ENCODE data around the gene FGF12. TPM values are rescaled to one million over a fixed set of nuclear protein-coding genes. Genes with fewer than 3 reads are reported as not detected.

Gene FGF12
- polyA plus RNA-seq, 12 donors, result 1.8 to 15.5 (median 2.8) TPM; not detected in 1

DNA sequence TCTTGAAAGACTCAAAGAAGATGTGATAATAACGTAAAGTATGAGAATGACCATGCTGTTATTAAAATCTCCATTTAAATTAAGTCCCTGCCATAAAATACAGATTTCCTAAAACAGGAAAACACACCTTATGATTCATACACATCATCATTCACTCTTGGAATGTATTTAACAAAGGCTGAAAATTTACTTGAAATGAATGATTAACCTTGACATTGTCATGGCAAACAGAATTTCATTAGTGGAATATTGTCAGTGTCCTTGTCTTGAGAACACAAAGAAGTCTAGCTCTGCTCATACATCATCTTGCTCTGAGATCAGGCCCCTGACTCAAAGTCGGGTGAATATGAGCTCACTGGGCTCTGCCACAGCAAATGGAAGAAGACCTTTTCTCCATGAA, 313.9 kb downstream of the FGF12 start:
- DNase-seq, result no peak

DNA sequence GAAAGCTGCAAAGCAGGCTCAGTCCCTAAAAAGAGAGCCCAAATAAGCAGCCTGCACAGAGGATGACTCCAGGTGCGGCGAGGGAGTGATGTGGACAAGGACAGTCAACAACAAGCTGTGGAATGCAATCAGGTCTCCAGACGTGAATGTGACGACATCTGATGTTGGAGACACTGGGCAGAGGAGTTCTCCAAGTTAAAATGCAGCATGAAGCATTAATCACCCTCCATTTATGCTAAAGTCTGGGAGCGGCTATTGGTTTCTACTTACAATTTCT, 316.7 kb downstream of the FGF12 start:
- DNase-seq, result no peak

DNA sequence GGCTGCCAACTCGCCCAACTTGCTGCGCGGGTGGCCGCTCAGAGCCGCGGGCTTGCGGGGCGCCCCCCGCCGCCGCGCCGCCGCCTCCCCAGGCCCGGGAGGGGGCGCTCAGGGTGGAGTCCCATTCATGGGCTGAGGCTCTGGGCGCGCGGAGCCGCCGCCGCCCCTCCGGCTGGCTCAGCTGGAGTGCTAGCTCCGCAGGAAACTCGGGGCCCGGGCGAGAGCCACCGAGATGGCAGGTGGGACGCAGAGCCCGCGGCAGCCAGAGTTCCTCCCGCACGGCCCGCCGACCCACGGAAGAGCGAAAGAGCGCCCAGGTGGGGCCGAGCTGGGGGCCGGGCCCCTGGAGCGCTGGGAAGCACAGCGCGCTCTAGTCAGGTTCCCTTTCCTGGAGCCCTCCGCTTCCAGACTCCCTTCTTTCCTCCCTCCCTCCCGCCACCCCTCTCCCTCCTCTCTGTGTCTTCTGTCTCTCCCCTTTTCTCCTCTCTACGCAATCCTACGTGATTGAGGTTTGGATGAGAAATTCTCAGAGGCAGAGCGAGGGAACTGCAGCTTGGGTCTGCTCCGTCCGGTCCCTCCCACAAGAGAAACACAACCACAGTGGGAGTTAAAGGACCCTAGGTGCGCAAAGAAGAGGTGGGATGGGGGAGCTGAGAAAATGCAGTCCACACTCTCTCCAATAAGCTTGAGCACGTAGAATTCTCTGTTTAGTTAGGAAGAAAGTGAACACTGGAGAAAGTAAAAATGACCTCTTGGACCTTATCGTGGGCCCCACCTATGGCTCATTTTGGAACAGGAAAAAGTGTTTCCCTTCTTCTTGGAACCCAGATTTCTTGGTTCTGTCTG, 317.3 kb downstream of the FGF12 start:
- DNase-seq, result peak; percentile 36

DNA sequence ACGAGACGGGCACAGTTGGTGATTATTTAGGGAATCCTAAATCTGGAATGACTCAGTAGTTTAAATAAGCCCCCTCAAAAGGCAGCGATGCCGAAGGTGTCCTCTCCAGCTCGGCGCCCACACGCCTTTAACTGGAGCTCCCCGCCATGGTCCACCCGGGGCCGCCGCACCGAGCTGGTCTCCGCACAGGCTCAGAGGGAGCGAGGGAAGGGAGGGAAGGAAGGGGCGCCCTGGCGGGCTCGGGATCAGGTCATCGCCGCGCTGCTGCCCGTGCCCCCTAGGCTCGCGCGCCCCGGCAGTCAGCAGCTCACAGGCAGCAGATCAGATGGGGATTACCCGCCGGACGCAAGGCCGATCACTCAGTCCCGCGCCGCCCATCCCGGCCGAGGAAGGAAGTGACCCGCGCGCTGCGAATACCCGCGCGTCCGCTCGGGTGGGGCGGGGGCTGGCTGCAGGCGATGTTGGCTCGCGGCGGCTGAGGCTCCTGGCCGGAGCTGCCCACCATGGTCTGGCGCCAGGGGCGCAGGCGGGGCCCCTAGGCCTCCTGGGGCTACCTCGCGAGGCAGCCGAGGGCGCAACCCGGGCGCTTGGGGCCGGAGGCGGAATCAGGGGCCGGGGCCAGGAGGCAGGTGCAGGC, 318.0 kb downstream of the FGF12 start:
- peak; percentile 38 for DNase-seq

DNA sequence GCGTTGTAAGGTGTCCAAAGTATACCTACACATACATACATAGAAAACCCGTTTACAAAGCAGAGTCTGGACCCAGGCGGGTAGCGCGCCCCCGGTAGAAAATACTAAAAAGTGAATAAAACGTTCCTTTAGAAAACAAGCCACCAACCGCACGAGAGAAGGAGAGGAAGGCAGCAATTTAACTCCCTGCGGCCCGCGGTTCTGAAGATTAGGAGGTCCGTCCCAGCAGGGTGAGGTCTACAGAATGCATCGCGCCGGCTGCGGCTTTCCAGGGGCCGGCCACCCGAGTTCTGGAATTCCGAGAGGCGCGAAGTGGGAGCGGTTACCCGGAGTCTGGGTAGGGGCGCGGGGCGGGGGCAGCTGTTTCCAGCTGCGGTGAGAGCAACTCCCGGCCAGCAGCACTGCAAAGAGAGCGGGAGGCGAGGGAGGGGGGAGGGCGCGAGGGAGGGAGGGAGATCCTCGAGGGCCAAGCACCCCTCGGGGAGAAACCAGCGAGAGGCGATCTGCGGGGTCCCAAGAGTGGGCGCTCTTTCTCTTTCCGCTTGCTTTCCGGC, 318.6 kb downstream of the FGF12 start:
- DNase-seq, result peak; percentile 11

DNA sequence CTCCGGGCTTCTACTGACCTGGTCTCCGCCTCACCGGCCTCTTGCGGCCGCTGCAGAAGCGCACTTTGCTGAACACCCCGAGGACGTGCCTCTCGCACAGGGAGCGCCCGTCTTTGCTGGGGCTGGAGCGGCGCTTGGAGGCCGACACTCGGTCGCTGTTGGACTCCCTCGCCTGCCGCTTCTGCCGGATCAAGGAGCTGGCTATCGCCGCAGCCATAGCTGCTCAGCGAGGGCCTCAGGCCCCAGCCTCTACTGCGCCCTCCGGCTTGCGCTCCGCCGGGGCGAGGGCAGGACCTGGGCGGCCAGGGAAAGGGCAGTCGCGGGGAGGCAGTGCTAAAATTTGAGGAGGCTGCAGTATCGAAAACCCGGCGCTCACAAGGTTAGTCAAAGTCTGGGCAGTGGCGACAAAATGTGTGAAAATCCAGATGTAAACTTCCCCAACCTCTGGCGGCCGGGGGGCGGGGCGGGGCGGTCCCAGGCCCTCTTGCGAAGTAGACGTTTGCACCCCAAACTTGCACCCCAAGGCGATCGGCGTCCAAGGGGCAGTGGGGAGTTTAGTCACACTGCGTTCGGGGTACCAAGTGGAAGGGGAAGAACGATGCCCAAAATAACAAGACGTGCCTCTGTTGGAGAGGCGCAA, 319.2 kb downstream of the FGF12 start:
- DNase-seq, result peak; percentile 32

DNA sequence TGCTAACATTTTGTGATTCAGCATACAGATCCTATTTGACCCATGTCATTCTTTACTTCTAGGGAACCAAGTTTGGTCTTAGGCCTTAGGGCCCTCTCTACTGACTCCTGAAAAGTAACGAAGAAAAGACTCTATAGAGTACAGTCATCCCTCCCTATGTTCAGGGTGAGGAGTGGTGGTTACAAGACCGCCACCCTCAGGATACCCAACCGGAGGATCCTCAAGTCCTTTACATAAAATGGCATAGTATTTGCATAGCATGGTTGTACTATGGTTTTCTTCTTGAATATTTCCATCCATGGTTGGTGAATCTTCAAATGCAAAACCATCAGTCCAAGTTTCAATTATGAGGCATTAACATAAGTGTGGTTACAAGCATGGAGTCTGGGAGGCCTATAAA, 327.6 kb downstream of the FGF12 start:
- no peak for DNase-seq

DNA sequence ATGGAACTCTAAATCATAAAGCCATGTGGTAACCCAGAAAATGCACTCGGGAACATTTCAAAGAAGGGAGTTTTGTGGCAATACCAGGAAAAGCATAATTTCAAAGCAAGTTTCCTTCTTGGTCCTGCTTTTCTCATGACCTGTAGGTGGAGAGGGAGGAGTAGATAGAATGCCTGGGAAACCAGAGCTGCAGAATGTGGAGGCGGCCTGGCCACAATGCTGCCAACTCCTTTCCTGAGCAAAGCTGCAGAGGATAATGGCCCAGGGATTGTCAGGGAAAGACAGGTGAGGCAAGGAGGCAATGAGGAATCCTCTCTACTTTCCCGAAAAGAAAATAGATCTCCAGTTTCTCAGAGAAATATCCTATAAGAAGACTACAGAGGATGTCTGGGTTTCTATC, 330.3 kb downstream of the FGF12 start:
- no peak for DNase-seq

DNA sequence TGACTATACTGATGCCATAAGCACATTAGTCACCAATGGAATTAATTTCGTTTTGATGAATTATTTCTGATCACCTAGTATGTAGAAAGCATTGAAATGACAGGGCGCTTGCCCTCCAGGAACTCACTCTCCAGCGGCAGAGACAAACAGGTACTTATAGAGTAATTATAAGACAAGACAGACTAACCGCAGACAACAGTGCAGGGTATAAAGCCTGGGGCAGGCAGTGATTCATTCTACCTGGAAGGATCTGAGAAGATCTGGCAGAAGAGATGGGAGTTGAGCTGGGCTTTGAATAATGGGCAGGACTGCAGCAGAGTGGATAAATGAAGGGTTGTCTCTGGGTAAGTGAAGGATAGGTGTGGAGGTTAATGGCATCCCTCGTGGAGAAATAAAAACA, 331.8 kb downstream of the FGF12 start:
- no peak for DNase-seq

DNA sequence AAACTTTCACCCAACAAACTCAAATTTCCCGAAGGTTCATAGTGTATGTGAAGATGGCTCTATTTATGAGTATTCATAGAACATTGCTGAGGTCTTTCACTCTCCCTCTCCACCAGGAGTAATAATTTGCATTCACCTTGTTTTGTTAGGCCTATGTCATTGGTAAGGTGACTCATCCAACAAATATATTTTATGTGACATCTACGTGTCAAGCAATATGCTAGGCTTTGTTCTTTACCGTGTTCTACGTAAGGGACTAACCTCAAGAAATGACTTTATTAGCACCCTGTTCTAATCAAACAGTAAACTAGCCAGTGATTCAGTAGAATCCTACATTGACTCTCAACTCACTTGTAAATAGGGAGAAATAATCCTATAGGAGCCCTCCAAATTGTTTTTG, 334.4 kb downstream of the FGF12 start:
- no peak for DNase-seq

DNA sequence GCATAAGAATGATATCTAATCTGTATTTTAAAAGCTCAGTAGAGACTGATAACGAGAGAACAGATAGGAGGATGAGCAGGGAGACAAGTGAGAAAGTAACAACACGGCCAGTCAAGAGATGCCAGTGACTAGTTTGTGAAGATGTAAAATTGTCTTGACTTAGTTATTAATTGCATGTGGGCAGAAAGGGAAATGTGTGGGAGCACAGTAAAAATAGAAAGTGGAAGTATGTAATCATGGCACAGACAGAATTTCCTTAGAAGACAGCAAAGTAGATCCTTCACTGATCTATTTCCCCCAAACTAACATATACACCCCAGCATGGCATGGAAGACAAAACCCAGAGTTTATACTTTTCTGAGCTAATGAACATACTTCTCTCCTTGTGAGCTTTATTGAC, 344.5 kb downstream of the FGF12 start:
- DNase-seq, result no peak

DNA sequence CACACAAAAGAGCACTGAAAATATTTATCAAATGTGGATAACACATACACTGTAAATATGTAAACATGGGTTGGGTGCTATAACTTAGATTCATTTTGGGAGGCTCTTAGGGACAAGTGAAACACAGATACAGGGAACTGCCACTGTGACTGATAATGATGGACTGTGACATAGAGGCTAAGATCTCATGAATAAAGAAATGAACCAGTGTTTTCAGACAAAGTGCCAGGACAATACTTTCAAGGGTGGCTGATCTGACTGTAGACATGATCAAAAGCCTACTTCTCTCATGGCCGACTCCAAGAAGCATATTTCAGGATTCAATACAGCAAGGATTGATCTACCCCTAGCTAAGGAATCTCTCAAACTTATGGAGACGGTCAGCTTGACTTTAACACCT, 353.8 kb downstream of the FGF12 start:
- DNase-seq, result no peak

DNA sequence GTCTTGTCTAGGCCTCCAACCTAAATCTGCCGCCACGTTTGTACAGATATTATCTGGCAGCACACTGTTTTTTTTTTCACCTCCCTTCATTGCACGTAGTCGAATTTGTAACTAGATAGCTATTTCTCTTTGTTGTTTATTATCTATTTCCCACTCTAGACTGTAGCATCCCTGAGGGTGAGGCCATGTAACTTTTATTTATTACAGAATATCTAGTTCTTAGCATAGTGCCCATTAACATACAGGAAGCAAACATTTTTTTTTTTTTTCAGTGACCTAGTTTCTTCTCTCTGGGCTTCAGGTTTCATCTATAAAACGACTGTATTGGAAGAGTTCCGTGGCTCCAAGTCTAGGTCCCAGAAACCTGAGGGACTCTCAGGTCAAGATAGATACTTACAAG, 354.3 kb downstream of the FGF12 start:
- no peak for DNase-seq

DNA sequence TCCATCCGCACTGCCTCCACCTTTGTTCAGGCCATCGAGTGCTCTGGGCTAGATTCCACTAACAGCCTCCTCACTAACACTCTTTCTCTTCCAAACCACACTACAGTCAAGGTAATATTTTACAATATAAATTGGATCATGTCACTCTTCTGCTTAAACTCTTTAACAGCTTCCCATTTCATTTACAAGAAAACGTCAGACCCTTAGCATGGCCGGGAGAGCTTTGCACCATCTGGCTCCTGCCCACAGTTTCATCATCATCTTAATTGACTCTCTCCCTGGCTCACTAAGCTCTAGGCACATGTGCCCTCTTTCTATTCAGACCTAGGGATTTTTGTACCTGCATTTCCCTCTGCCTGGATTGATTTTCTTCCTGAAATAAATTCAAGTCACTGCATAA, 354.7 kb downstream of the FGF12 start:
- DNase-seq, result no peak

DNA sequence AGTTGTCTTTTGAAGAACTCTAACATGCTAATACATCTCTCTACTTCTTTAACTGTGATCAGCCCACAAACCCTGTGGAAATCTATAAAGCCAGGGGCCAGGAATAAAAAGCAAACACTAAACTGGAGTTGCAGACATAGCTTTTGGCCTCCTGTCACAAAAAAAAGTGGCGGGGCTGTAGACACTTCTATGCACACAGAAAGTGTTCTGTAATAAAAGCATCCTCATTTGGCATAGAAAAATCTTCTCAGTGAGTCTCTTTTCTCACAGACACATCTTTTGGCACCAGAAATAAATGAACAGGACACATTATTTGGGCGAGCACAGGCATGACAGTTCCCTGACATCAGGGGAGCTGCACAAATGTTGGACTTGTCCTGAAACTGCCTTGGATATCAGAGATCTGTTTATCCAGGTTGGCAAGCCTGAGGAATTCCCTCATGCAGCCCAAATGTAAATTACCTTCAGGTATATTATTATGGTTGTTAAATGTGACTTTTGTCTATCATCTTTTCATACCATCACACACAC, 355.4 kb downstream of the FGF12 start:
- DNase-seq, result no peak

DNA sequence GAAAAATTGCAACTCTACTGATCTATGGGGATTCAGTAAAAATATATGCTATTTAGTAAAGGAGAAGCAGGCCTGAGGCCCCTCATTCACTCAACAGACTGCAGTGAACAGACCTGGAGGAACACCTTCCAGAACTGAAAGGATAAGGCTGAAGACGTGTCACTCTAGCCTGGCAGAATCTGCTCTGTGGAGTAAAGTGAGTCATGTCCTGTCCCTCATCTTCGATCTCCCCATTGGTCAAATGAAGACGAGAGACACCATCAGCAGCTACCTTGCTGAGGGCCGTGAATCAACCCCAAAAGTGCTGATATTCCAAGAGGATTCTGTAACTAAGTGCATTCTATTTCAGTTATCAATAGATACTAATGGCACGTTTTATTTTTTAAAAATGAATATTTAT, 359.7 kb downstream of the FGF12 start:
- DNase-seq, result no peak

DNA sequence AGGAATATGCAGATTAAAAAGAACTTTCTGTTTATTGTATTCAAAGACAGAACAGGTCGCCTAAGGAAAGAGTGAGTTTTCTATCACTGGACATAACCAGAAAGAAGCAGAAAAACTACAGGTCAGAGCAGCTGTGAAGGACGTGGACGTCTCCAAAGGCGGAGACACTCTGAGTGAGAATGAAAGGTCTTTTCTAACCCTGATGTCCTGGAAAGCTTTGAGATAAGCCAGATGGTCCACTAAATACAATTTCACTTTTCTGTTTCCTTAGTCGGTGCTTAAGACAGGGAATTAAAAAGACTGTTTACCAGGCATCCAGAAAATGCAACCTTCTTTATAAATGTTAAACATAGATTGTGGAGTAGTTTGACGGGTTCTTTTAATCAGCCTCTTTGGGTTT, 360.4 kb downstream of the FGF12 start:
- no peak for DNase-seq

DNA sequence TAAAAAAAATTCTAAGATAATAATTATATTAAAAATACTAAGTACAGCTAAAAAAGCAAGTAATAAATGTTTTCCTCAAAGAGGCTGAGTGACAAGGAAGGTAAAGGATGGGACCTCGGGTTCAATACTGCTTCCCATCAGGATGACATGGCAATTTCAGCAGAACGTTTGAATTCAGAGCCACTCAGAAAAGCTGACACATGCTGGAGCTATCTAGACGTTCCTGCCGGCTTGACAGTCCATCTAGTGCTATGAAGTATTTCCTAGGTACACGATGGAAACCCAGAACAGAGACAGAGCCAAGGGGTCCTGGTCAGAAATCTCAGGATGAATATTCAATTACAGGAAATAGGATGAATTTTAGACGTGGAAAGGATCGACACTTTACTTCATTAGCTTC, 361.8 kb downstream of the FGF12 start:
- DNase-seq, result no peak

DNA sequence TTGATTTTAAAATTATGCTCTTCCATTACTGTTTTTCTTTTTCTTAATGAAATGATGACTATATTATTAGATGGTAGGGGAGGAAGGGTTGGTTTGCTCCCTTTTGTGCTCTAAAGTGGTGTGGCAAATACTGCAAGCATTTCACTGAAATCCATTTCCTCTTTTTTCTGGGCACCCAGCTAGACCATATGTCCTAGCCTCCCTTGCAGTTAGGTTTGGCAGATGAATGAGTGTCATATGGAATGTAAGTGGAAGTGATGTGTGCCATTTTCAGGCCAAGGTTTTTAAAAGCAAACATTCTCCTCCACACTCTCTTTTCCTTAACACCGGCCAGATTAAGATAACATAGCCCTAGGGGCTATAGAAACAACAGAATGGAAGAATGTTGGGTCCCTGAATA, 363.0 kb downstream of the FGF12 start:
- DNase-seq, result no peak

DNA sequence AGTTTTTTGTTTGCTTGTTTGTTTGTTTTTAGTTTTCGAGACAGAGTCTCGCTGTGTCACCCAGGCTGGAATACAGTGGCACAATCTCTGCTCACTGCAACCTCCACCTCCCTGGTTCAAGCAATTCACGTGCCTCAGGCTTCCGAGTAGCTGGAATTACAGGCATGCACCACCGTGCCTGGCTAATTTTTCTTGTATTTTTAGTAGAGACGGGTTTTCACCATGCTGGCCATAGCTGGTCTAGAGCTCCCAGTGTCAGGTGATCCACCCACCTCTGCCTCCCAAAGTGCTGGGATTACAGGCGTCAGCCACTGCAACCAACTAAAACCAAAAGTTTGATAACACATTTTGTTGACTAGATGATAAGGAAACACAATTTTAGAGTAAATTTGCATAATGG, 372.7 kb downstream of the FGF12 start:
- no peak for DNase-seq

DNA sequence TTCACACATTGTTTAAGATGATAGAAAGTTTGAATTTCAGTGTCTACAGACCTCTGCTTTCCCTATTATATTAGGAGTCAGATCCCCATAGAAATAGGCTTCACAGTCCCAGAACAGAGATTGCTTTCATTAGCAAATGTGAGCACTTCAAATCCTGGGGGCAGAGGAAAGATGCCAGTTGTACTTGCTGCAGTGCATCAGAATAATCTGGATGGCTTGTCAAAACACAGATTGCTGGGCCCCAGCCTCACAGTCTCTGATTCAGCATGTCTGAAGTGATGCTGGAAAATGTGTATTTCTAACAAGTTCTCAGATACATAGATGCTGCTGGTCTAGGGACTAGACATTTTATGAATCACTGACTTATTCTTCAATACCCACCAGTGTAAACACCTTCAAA, 375.2 kb downstream of the FGF12 start:
- no peak for DNase-seq

DNA sequence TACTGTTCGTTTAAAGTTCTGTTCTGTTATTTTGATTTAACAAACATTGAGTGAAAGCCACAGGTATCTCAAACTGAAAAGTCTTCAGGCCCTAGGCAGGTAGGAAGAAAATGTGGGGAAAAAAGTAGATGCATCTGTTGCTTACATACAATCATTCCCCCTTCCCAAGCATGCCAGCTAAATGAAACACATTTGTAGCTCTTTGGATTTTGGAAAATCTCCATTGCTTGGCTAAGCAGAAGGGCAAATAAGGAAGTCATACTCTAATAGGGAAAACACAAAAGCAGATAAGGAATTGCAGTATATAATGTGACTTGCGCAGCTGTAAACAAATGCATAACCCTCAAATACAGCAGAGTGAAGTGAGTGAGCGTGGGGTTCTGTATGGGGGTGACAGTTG, 375.9 kb downstream of the FGF12 start:
- no peak for DNase-seq

DNA sequence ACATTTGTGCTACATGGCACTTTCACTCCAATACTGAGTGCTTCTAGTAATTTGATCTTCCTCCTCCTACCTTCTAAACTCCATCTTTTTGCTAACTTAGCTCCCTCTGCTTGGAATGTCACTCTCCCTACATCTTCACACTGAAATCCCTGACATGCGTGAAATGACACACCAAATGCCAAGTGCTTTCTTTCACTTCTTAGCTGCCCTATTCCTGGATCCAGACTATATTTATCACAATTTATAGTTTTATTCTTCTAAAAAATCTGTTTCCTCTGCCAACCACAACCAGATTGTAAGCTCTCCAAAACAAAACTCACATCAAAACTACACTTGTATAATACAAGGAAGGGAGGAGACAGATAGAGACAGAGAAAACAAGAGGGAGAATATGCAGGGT, 387.3 kb downstream of the FGF12 start:
- DNase-seq, result no peak
